ENCODE data around the gene AVL9.

The AVL9 gene

DNA sequence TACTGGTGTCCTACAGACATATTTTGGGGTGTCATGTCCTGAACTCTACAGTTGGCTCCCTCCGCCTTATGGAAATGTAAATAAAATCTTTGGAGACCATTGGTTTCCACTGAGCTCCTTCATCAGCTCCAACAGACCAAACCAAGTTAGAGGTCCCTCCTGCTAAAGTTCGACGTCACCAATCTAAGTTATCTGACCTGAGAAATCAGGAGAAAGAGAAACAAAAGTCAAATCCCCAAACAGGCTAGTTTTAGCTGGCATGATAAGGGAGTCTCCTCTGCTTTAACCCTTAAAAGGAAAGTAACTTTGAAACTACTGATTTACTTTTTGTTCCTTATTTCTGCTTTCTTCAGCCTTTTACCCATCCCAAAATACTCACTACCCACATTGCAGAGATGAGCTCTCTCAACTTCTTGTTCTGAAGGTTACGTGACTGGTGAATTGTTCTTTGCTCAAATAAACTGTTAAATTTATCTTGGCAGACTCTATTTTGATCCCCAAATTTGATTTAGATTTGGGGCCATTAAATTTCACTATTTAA lies 39.9 kb downstream of the AVL9 start:
- no peak for DNase-seq

DNA sequence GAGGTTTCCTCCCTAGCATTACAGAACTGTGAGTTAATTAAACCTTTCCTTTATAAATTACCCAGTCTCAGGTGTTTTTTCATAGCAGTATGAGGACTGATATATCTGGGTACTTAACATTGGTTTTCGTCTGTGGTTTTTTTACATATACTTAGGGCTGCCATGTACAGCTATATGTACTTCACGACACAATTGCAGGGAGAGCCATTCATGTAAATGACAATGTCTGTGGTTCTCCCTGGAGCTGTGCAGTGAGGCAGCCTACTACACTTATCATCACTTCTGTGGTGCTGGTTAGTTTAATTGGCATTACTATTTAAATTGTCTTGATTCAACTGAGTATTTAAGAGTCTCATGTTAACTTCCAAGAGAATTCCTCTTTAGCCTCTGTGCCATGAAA lies 40.7 kb downstream of the AVL9 start:
- DNase-seq: no peak

GRCh38 chr7:32536585-32536984 lies 41.3 kb downstream of the AVL9 start:
- DNase-seq: no peak

GRCh38 chr7:32537760-32538159 lies 42.5 kb downstream of the AVL9 start:
- no peak for DNase-seq

- DNase-seq: no peak
These were observed 44.1 kb downstream of the AVL9 start for GRCh38 chr7:32539366-32539765.

DNA sequence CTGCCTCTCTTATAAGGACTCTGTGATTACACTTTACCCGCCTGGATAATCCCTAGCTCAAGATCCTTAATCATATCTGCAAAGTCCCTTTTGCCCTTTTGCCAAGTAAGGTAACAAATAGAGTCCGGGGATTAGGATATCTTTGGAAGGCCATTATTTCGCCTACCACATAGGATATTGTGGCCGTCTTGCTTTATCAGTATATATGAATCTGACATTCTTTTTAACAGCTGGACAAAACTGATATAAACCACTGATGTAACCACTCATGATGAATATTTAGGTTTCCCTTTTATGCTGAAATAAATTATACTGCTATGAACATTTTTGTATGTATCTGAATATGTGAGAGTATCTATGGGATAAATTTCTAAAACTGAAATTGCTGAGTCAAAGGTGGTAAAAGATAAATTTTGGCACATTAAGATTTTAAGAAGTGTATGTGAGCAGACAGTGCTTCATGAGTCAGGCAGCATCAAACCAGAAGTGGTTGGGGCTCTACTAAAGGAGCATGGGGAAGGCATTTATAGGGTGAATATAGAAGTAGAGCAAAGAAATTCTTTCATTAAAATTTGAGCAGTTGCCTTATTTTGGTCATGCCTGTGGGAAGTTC lies 44.7 kb downstream of the AVL9 start:
- DNase-seq: no peak

DNA sequence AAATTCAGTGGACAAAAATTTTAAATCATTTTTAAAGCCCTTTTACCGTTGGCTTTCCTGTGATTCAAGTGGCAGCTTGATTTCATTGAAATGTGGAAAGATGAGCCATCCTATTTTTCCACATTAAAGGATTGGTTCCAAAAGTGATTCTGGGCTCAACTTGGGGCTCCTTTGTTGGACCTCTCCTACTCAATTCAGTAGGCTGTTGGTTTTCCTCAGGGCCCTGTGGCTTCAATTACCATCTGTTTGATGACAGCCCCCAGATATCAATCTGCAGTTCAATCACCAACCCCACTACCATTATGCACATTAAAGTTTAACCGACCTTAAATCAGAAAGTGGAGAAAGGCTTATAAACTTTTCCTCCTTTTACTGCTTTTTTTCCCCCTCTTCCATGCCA lies 47.3 kb downstream of the AVL9 start:
- DNase-seq: no peak

DNA sequence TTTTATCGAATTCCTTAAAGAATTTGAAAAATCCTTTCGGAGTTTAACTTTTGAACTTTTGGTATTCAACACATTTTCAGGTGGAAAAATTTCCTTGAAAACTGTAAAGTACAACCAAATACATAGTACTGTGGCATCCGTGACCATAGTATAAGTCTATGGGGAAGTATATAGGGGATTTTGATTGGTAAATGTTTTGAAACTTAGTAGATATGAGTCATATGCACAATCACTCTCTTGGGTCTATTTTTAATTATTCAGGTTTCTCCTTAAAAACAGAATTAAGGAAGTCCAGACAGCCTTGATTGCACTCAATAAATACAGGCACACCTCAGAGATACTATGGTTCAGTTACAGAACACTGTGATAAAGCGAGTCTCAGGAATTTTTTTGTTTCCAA lies 64.2 kb downstream of the AVL9 start:
- DNase-seq: no peak

DNA sequence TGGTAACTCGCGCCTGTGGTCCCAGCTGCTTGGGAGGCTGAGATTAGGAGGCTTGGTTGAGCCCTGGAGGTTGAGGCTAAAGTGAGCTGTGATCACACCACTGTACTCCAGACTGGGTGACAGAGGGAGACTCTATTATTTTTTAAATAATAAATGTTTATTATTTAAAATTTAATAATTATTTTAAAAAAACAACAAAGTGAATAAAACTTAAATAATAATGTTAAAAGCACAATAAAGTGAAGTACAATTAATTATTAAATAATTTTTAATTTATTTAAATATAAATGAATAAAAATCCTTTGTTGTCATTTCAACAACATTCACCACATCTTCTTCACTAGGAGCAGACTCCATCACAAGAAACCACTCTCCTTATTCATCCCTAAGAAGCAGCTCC lies 64.8 kb downstream of the AVL9 start:
- no peak for DNase-seq

- DNase-seq: no peak
These were observed 66.3 kb downstream of the AVL9 start for GRCh38 chr7:32561613-32562012.

GRCh38 chr7:32564542-32564941 lies 69.3 kb downstream of the AVL9 start:
- DNase-seq: no peak

DNA sequence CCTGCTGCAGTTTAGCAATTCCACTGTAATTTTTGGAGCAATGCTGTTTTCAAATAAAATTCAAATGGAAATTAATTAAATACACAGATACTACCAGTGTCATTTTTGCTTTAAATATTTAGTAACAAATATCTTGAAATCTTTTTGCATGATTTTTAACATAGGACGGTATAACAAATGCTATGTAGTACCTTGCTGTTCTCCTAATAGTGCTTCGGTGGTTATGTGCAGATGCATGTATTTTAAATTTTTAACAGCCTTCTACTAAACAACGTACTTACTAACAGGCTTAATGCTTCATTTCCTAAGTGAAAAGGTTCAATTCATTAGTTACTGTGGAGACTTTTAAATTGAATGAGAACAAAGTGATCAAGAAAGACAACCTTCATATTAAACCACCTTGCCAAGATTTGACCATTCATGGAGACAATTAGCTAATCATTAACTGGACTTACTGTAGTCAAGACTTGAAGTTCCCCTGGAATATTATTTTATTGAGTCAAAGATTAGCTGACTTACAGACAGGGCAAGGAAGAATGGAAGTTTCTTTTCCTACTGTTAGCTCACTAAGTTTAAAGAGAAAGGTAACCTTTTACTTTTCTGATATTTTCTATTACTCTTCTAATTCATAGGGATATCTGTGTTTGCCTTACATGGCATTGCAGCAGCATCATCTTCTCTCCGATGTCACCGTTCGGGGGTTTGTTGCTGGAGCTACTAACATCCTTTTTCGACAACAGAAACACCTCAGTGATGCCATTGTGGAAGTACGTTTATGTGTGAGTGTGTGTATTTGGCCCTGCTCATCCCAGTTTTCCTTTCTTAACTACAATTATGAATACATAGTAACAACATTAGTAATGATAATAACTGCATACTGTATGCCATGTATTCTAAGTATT lies 74.3 kb downstream of the AVL9 start:
- no peak for DNase-seq

DNA sequence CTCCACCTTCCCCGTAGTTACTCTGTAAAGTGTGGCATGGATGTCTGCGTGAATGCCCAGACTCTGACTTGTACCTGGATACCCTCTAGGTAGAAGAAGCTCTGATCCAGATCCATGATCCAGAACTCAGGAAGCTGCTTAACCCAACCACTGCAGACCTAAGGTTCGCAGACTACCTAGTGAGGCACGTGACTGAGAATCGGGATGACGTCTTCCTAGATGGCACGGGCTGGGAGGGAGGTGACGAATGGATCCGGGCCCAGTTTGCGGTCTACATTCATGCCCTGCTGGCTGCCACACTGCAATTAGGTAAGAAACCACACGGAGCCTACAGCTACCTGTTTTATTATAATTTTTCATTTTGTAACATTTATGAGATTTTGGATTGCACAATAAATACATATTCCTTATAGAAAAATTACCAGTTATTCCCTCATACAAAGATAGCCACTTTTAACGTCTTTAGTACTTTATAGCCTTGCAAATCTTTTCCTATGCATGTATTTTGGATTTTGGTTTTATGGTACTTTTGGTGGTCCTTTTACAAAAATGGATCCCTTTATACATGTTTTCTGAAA lies 77.9 kb downstream of the AVL9 start:
- DNase-seq: no peak

DNA sequence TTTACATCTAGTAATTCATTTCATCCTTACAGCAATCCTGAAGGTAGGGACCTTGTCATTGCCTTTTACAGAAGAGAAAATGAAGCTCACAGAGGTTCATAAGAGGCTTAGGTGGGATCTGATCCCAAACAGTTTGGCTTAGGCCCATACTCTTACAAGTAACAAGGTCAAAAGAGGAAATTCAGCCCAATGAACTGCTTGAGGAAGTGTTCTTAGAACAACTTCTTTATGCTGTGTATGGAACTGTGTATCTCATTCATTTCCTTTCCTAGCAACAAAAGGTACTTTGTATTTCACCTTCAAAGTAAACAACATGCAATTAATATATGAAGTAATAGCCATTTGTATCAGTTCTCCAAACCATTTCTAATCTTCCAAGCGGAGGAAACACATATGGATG lies 79.3 kb downstream of the AVL9 start:
- no peak for DNase-seq

- DNase-seq: no peak
These were observed 82.1 kb downstream of the AVL9 start for GRCh38 chr7:32577421-32577820.

- DNase-seq: no peak
These were observed 84.5 kb downstream of the AVL9 start for GRCh38 chr7:32579776-32580175.

GRCh38 chr7:32580646-32581045 lies 85.4 kb downstream of the AVL9 start:
- no peak for DNase-seq

- DNase-seq: no peak
These were observed 86.7 kb downstream of the AVL9 start for GRCh38 chr7:32582036-32582435.

- no peak for DNase-seq
These were observed 88.5 kb downstream of the AVL9 start for GRCh38 chr7:32583791-32584190.

DNA sequence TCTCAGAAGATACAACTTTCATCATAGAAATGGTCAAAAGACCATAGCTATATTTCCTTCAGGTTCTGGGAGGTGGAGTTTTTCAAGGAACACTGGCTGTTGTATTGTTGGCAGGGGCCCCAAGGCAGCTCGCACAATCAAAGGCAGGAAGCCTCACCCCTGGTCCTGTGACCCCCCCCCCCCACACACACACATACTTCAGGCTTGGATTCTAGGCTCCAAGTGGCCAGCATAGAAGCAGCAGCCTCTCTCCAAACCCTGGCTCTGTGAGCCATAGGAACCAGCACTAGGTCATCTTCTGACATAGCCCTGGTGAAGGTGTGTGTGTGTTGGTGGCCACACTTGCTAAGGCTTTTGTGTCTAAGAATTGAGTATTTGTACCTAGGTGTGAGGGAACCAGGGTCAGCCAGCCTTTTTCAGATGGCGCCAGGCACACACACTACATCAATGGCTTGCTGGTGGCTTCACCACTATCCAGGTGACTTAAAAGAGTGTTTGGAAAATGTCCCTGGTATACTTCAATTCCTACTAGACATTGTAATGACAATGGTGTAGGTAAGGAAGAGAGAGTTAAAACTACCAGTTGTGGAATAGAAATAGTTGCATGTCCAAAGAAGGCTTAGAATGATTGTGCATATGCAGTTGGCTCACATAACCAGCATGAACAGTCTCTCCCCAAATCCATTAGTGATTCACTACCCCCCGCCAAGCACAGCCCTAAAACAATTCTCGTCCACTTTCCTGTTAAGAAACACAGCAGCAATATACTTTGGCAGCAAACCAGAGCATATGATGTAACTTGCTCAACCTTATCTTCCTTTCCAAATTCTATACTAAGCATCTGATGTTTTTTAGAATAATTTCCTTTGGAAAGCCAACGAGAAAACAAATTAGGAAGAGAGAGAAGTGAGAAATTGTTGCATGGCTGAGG lies 91.3 kb downstream of the AVL9 start:
- DNase-seq: no peak

GRCh38 chr7:32587411-32587948 lies 92.2 kb downstream of the AVL9 start:
- no peak for DNase-seq

DNA sequence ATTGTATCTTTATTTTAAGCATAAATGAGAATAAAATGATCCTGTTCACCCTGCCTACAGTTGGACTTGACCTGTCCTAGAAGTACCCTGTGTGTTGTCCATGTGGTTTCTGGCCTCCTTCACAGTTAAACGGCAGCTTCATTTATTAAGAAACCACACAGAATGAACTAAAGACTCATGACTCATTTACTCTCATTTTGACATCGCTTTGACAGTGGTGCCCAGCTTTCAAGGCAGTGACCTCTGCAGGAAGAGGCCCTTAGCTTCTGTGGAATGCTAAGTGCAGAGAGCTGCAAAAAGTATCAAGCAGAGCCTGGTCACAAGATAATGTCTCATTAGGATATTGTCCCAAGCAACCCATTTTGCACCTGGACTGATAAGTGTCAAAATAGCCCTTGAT lies 93.4 kb downstream of the AVL9 start:
- no peak for DNase-seq

DNA sequence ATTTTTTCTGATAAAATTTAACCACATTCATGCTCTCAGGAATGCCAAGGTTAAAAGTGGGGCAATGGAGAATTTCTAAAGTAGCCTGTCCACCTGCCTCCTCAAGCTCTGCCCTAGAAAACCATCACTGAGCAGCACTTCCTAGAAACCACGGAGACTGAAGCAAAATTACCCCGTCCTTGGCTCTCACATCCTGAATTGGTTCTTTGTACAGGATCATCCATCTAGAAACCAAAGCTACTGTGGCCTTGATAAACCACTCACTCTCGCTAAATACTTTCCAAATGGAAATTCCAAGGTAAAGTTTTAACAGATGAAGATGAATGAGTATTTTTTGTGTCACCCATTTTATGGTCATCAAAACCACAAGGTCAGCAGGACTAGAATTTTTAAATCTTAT lies 96.6 kb downstream of the AVL9 start:
- no peak for DNase-seq

Data from NCI-H2081 treated with DMSO at 0.1 percent for 48 hours (cell line).